HG02678 (cell line): ENCODE measurements around the gene ARHGEF6.
A peak's percentile ranks its signal among the peaks of the same experiment; 100 is the strongest.
"Not testable (repeated sequence)": the region's sequence is repeated elsewhere in the genome, so short reads cannot be mapped to it uniquely, and the experiment has no call there.

Experiments
- ATAC-seq: cut with Tn5 transposase; IDR thresholded peaks from one replicate; pipeline ENCODE4 v1.9.1; 2021; ENCODE audit warnings: mild to moderate bottlenecking, moderate library complexity; ENCODE audit not compliant: unreplicated experiment

ARHGEF6 gene

GRCh38 chrX:136784231-136784630 lies 3.5 kb upstream of the ARHGEF6 start:
- ATAC-seq = no peak

GRCh38 chrX:136783159-136783558 lies 2.4 kb upstream of the ARHGEF6 start:
- ATAC-seq = no peak

GRCh38 chrX:136781180-136781797 lies 557 bp upstream of the ARHGEF6 start:
- ATAC-seq = no peak

GRCh38 chrX:136780241-136780640 lies 491 bp downstream of the ARHGEF6 start:
- ATAC-seq = no peak

- no peak for ATAC-seq
Observed at GRCh38 chrX:136779346-136779781, 1.4 kb downstream of the ARHGEF6 start.

GRCh38 chrX:136778916-136779315 lies 1.8 kb downstream of the ARHGEF6 start:
- no peak for ATAC-seq

GRCh38 chrX:136778020-136778419 lies 2.7 kb downstream of the ARHGEF6 start:
- ATAC-seq = no peak

- no peak for ATAC-seq
Observed at GRCh38 chrX:136773648-136774047, 7.1 kb downstream of the ARHGEF6 start.

GRCh38 chrX:136771869-136772268 lies 8.9 kb downstream of the ARHGEF6 start:
- ATAC-seq = not testable (repeated sequence)

GRCh38 chrX:136768469-136769084 lies 12.2 kb downstream of the ARHGEF6 start:
- no peak for ATAC-seq

- peak; percentile 79 for ATAC-seq
Observed at GRCh38 chrX:136767104-136767941, 13.4 kb downstream of the ARHGEF6 start.

GRCh38 chrX:136766785-136767103 lies 14.0 kb downstream of the ARHGEF6 start:
- no peak for ATAC-seq

GRCh38 chrX:136765821-136766356 lies 14.8 kb downstream of the ARHGEF6 start:
- ATAC-seq = no peak

- ATAC-seq = no peak
Observed at GRCh38 chrX:136764206-136764605, 16.5 kb downstream of the ARHGEF6 start.

GRCh38 chrX:136762820-136763452 lies 17.8 kb downstream of the ARHGEF6 start:
- no peak for ATAC-seq

- ATAC-seq = no peak
Observed at GRCh38 chrX:136761421-136761820, 19.3 kb downstream of the ARHGEF6 start.

GRCh38 chrX:136759968-136760367 lies 20.8 kb downstream of the ARHGEF6 start:
- ATAC-seq = peak; percentile 82

- ATAC-seq = no peak
Observed at GRCh38 chrX:136755411-136755810, 25.3 kb downstream of the ARHGEF6 start.

GRCh38 chrX:136754651-136755050 lies 26.1 kb downstream of the ARHGEF6 start:
- no peak for ATAC-seq

- no peak for ATAC-seq
Observed at GRCh38 chrX:136752796-136753195, 27.9 kb downstream of the ARHGEF6 start.

GRCh38 chrX:136752346-136752745 lies 28.4 kb downstream of the ARHGEF6 start:
- ATAC-seq = no peak
